Testis (tissue), 5 donors: ENCODE measurements around the gene KRTDAP. TPM values are rescaled to one million over a fixed set of nuclear protein-coding genes. Genes with fewer than 3 reads are reported as not detected.

Source experiments
- DNase-seq: peaks from one replicate; pipeline ENCODE4 v3.0.0-alpha.2; 2019
- H3K27ac ChIP-seq, 2 donors: fragments of 200-600 bp; sonication (generic); one replicate each; pipeline ENCODE4 v1.5.1; 2019
- H3K27me3 ChIP-seq: fragments of 200-600 bp; sonication (generic); one replicate; pipeline ENCODE4 v1.5.1; 2019
- H3K36me3 ChIP-seq: fragments of 200-600 bp; sonication (generic); one replicate; pipeline ENCODE4 v1.5.1; 2017; ENCODE audit warnings: low read depth; ENCODE audit errors: missing control alignments
- H3K4me1 ChIP-seq: fragments of 200-600 bp; sonication (generic); one replicate; pipeline ENCODE4 v1.5.1; 2019
- H3K4me3 ChIP-seq, 2 donors: fragments of 200-600 bp; sonication (generic); one replicate each; pipeline ENCODE4 v1.5.1; 2017 to 2019
- H3K9me3 ChIP-seq: fragments of 200-600 bp; sonication (generic); one replicate; pipeline ENCODE4 v1.5.1; 2017
- CTCF ChIP-seq, 3 experiments: fragments of 450-650 bp in 2 of 3; fragments of 200-600 bp in 1 of 3; sonication (generic) in 1 of 3; IDR thresholded peaks; one replicate each; pipeline ENCODE4 v1.5.1; 2016 to 2019; ENCODE audit warnings: antibody characterized with exemption in 3 of 3, mild to moderate bottlenecking in 2 of 3, moderate library complexity in 1 of 3
- POLR2A ChIP-seq: fragments of 450-650 bp; IDR thresholded peaks from one replicate; pipeline ENCODE4 v1.6.1; 2017; ENCODE audit warnings: antibody characterized with exemption, mild to moderate bottlenecking, moderate library complexity
- WGBS, 2 donors: methylation state at CpG; one replicate each; pipeline ENCODE4 v1.1.5; 2018; 5-methylcytosine and 5-hydroxymethylcytosine counted together
- intact Hi-C: fragments of 100-400 bp; cut with DNase I; formaldehyde crosslinking; loops from one replicate; pipeline ENCODE4 v1.15.1; 2023; ENCODE audit warnings: low total_unique reads
- long read RNA-seq, 2 donors: transcript quantifications; one replicate each; lab custom pipeline, GENCODE V29; 2026
- polyA plus RNA-seq: library from polyadenylated mRNA; stranded (reverse); fragments of 350-450 nt; fragmentation: Illumina TruSeq; extraction: RNeasy Lipid Tissue Mini Kit (QIAGEN cat#74804); gene quantifications from one replicate; pipeline ENCODE4 v1.2.3, GENCODE V29; 2014; ENCODE audit warnings: low read depth, low replicate concordance; ENCODE audit not compliant: insufficient read depth
- total RNA-seq, 2 donors: library from RNA; depleted of rRNA; stranded (reverse); fragments of >200 nt; gene quantifications; one replicate each; pipeline ENCODE4 v1.2.3, GENCODE V29; 2016

Gene KRTDAP
- total RNA-seq (1 to 10 TPM; 2.7 to 5.6 TPM), polyA plus RNA-seq (14.5 TPM)
- long read RNA-seq, donor 1, result 0 reads
- long read RNA-seq, donor 2, result 0 reads

- 76 to 93% methylated on average over 9 of the region's 9 CpGs for WGBS, 2 donors
- Histone ChIP-seq H3K27me3 (no peaks in the 10 kb centered on the region), H3K36me3 (no peaks in the 10 kb centered on the region), H3K4me1 (no peaks in the 10 kb centered on the region), H3K4me3 (no peak within 1 kb of the TSS), H3K27ac (no peak within 1 kb of the TSS), H3K9me3 (no peaks in the 10 kb centered on the region)
- TF ChIP-seq POLR2A (no peak), CTCF (IDR thresholded peaks at IDR 0.05) (no peak)
- intact Hi-C loops, result loop anchor here (10.0 kb wide), 1 partner anchor 136 kb away; the partner anchor contains the start of gene FFAR3
- DNase-seq, result no peak
These were observed at the start of gene KRTDAP for GRCh38 chr19:35490364-35490763. TSS of gene KRTDAP (minus strand) at chr19:35490464. CDS start at chr19:35490442, 22 bp downstream.

- WGBS, 2 donors, result 77 to 85% methylated on average over 9 to 12 of the region's 12 CpGs
- H3K36me3 ChIP-seq, result no peaks in the 10 kb centered on the region
- no peak overlapping the region for H3K4me3 ChIP-seq
- H3K9me3 ChIP-seq, result no peaks in the 10 kb centered on the region
- H3K27me3 ChIP-seq, result no peaks in the 10 kb centered on the region
- intact Hi-C loops, result loop anchor here (10.0 kb wide), 2 partner anchors 105 to 175 kb away; partner anchors contain the start of genes COX6B1, ETV2 and KMT2B
- TF ChIP-seq POLR2A (no peak), CTCF (IDR thresholded peaks at IDR 0.05) (no peak)
- no peak for DNase-seq
- H3K4me1 ChIP-seq, result peaks cover 5% of the 10 kb centered on the region
- no peak overlapping the region for H3K27ac ChIP-seq
These were observed 49.6 kb upstream of the KRTDAP start for GRCh38 chr19:35539850-35540249.

GRCh38 chr19:35539314-35539713 lies 49.0 kb upstream of the KRTDAP start:
- TF ChIP-seq CTCF (IDR thresholded peaks at IDR 0.05), result no peak
- TF ChIP-seq POLR2A, result no peak

GRCh38 chr19:35534803-35535480 lies 44.7 kb upstream of the KRTDAP start:
- H3K36me3 ChIP-seq, result no peaks in the 10 kb centered on the region
- intact Hi-C loops, result no loop called here
- no peak overlapping the region for H3K4me3 ChIP-seq
- DNase-seq, result no peak
- H3K27me3 ChIP-seq, result no peaks in the 10 kb centered on the region
- no peaks in the 10 kb centered on the region for H3K4me1 ChIP-seq
- H3K9me3 ChIP-seq, result no peaks in the 10 kb centered on the region
- TF ChIP-seq CTCF (IDR thresholded peaks at IDR 0.05), result no peak
- TF ChIP-seq POLR2A, result no peak
- 68 to 86% methylated on average over 7 to 10 of the region's 10 CpGs for WGBS, 2 donors
- H3K27ac ChIP-seq, result no peak overlapping the region

More at GRCh38 chr19:35539314-35539713, 49.0 kb upstream of the KRTDAP start:
- DNase-seq, result no peak
- Histone ChIP-seq H3K27me3 (no peaks in the 10 kb centered on the region), H3K36me3 (no peaks in the 10 kb centered on the region), H3K4me3 (no peak overlapping the region), H3K4me1 (peaks cover under 1% of the 10 kb centered on the region), H3K27ac (no peak overlapping the region), H3K9me3 (no peaks in the 10 kb centered on the region)
- WGBS, 2 donors, result 72 to 74% methylated on average over 6 of the region's 6 CpGs
- intact Hi-C loops, result no loop called here
